ENCODE results near the gene TCERG1.

The TCERG1 gene

GRCh38 chr5:146446861-146447733, at the start of gene TCERG1:
TCERG1 (plus strand) TSS chr5:146447333; CDS start chr5:146447350, 17 bp downstream.
- peak; percentile 100 for DNase-seq (ENCODE audit: low read depth)

- DNase-seq (ENCODE audit: low read depth), result no peak
Measured at GRCh38 chr5:146398826-146399225, 48.3 kb upstream of the TCERG1 start.

DNA sequence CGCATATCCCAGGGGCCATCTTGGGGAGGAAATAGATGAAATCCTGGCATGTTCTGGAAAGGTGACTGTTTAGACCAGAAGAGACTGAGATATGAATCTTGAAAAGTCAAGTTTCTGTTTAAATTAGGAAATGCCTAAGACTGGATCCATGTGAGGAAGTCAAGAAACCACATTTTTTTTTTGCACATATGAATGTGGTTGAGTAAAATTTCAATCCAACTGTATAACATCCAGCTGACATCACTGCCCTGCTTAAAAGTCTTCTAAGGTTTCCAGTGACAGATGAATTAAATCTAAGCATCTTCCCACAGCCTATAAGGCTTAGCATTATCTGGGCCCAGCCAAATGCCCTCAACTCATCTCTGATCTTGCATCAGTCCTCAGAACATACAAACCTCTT, 47.7 kb upstream of the TCERG1 start:
- DNase-seq (ENCODE audit: low read depth), result peak; percentile 7

GRCh38 chr5:146400201-146400600, 46.9 kb upstream of the TCERG1 start:
- no peak for DNase-seq (ENCODE audit: low read depth)

GRCh38 chr5:146401021-146401420, 46.1 kb upstream of the TCERG1 start:
- no peak for DNase-seq (ENCODE audit: low read depth)

DNA sequence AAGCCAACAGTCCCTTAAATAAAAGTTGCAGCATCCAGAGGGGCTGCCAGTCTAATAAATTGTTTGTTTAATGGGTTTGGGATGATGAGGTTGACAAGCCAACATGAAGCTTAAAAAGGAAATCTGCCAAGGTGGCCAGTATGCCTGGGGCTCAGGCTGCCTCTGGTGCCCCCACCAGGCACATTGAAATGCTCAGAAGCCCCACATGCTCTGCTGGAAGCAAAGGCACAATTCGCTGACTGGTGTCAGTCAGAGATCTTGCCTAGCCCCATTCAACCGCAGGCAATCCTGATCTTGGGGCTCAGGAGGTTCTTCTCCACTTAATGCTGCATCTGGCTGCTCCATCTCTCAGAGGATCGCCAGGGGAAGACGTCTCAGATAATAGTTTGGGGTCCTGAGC, 44.2 kb upstream of the TCERG1 start:
- no peak for DNase-seq (ENCODE audit: low read depth)

GRCh38 chr5:146409054-146409671, 38.0 kb upstream of the TCERG1 start:
- DNase-seq (ENCODE audit: low read depth), result peak; percentile 45

GRCh38 chr5:146410272-146410671, 36.9 kb upstream of the TCERG1 start:
- DNase-seq (ENCODE audit: low read depth), result no peak

- DNase-seq (ENCODE audit: low read depth), result no peak
Measured at GRCh38 chr5:146419696-146420095, 27.4 kb upstream of the TCERG1 start.

DNA sequence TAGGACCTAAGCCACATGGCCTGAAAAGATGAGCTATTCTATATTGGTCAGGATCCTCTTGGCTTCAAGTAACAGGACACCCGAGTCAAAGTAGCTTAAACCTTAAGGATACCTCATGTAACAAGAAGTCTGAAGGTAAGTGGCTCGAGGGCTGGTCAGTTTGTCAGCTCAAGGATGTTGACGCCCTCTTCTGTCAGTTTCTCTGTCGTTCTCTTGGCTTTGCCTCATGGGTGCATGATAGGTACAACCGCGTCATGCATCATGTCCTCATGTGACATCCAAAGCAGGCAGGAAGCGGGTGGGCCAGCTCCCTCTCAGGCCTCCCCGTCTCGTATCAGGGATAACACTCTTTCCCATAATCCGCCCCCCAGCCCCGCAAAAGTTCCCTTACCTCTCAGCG, 22.1 kb upstream of the TCERG1 start:
- DNase-seq (ENCODE audit: low read depth), result no peak

DNA sequence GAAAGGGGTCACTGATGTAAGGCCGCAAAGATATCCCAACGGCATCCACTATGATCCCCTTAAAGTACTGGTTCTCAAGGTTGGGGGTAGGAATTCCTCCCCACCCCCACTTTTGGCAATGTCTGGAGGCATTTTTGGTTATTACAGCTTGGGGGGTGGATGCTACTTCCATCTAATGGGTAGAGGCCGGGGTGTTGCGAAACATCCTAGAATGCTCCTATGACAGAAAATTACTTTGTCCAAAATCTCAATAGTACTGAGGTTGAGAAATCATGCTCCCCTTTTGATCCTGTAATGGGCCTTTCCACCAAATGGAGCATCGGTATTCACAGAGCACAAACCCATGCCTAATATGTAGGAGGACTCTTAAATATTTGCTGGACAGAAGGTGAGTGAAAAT, 20.8 kb upstream of the TCERG1 start:
- DNase-seq (ENCODE audit: low read depth), result peak; percentile 2

GRCh38 chr5:146426853-146427618, 20.1 kb upstream of the TCERG1 start:
- peak; percentile 61 for DNase-seq (ENCODE audit: low read depth)

DNA sequence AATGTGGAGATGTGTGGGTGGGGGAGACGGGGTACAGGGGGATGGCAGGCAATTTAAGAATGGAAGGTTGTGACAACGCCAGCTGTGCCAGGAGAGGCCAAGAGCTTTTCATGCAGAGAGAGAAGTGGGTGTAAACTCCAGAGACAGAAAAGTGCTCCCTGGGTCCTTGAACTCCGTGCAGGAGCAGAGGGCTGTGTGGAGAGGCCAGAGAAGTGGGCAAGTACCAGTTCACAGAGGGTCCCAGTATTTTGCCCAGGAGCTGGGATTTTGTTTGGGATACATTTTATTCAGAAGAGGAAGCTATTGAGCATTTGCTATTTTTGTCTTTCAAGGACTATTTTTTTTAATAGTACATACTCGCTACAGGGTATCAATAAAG, 19.5 kb upstream of the TCERG1 start:
- no peak for DNase-seq (ENCODE audit: low read depth)

DNA sequence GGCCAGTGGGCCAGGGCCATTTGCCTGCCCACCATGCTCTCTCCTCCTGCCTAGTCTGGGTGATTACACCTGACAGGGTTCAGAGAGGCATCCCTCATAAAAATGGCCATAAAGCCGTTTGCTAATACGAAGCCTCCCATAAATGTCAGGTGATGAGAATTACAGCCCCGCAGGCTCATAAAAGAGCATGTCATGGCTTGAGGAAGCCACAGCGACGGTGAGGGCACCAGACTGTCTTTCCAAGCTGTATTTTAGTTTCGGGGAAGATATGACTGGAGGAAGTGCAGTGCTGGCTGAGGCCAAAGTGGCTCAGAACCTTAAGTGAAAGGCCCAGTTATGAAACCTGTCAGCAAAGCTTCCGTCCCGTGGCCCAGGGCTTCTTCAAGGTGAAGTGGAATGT, 18.5 kb upstream of the TCERG1 start:
- DNase-seq (ENCODE audit: low read depth), result no peak

GRCh38 chr5:146440353-146440752, 6.8 kb upstream of the TCERG1 start:
- no peak for DNase-seq (ENCODE audit: low read depth)

- DNase-seq (ENCODE audit: low read depth), result peak; percentile 29
Measured at GRCh38 chr5:146440870-146441495, 6.2 kb upstream of the TCERG1 start.

- peak; percentile 48 for DNase-seq (ENCODE audit: low read depth)
Measured at GRCh38 chr5:146441896-146442295, 5.2 kb upstream of the TCERG1 start.

DNA sequence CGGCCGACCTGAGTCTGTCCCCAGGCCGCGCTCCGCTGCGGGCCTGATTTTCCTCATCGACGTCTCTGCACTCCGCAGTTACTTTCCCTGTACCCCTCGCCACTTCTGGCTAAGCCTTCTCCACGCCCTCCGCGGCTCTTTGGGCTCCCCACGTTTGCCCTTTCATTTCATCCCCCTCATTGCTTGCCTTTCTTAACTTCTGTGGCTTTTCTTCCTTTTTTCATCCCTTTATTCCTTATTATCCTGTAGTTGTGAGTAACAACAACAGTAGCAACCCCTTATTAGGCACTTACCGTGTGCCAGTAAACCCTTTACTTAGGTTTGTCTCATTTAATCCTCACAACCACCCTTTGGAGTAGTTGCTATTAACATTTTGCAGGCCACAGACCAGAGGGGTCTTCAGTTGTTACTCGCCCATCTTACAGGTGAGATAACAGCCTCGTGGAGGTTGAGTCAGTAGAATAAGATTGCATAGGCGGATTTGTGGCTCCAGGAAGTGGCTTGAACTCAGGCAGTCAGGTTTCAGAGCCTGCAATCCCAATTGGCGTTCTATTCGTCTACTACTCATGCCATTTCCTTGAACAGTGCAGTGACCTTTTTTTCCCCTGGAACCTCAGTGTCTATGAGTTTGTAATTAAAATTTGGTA, 724 bp downstream of the TCERG1 start:
- peak; percentile 61 for DNase-seq (ENCODE audit: low read depth)

DNA sequence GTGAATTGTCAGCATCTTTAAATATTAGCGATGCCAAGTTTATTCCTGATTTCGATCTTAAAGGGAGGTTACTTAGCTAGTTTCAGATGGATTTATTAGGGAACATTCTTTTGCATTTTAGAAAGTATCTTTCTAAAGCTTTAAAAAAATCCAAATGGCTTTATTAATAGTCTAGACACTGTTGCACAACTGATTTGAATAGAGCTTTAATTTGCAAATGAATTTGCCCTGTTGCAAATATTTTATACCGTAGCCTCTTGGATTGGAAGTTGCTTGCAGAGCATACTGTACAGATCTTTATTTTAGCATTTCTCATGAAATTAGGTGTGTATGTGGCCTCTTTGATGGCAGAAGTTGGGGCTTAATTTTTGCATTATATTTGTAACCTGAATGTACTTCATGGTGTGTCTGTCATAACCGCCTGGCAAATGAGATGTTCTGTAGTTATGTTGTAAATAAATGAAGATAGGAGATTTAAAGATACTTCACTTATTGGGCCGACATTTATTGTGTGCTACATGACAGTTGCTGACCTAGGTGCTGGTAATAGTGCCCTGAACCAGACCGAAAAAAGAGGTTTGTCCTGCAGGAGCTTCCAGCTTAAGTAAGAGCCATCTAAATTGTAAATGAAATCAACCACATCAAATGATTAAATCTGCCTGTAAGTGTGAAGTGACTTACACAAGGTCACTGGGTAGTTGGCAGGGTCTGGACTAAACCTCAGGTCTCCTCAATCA, 1.8 kb downstream of the TCERG1 start:
- DNase-seq (ENCODE audit: low read depth), result no peak

- DNase-seq (ENCODE audit: low read depth), result no peak
Measured at GRCh38 chr5:146450002-146450401, 2.9 kb downstream of the TCERG1 start.

GRCh38 chr5:146451411-146451810, 4.3 kb downstream of the TCERG1 start:
- DNase-seq (ENCODE audit: low read depth), result no peak
